Muscle layer of duodenum (tissue), 2 donors: Measurements from ENCODE around the gene SPOCK1.

Experiments used
- H3K27ac ChIP-seq: one replicate; pipeline ENCODE4 v1.7.0; 2013; ENCODE audit warnings: mild to moderate bottlenecking, low read length
- H3K27me3 ChIP-seq: one replicate; pipeline ENCODE4 v1.7.0; 2013; ENCODE audit warnings: low read depth, mild to moderate bottlenecking, control low read depth, low read length
- H3K36me3 ChIP-seq, 2 donors: one replicate each; pipeline ENCODE4 v1.7.0; 2013; ENCODE audit warnings: low read length in 2 of 2, control low read depth in 1 of 2, mild to moderate bottlenecking in 1 of 2; ENCODE audit not compliant: insufficient read depth in 2 of 2, control insufficient read depth in 1 of 2
- H3K4me1 ChIP-seq, 2 donors: one replicate each; pipeline ENCODE4 v1.7.0; 2013; ENCODE audit warnings: low read length in 2 of 2, mild to moderate bottlenecking in 2 of 2, control low read depth in 1 of 2, moderate library complexity in 1 of 2; ENCODE audit not compliant: insufficient read depth in 2 of 2, control insufficient read depth in 1 of 2
- H3K4me3 ChIP-seq, 2 donors: one replicate each; pipeline ENCODE4 v1.7.0; 2013; ENCODE audit warnings: low read length in 2 of 2, low read depth in 1 of 2, mild to moderate bottlenecking in 1 of 2
- H3K9me3 ChIP-seq, 2 donors: one replicate each; pipeline ENCODE4 v1.7.0; 2013; ENCODE audit warnings: low read length in 2 of 2, control low read depth in 1 of 2, mild to moderate bottlenecking in 1 of 2; ENCODE audit not compliant: control insufficient read depth in 1 of 2
- donor health status: healthy.

The SPOCK1 gene

DNA sequence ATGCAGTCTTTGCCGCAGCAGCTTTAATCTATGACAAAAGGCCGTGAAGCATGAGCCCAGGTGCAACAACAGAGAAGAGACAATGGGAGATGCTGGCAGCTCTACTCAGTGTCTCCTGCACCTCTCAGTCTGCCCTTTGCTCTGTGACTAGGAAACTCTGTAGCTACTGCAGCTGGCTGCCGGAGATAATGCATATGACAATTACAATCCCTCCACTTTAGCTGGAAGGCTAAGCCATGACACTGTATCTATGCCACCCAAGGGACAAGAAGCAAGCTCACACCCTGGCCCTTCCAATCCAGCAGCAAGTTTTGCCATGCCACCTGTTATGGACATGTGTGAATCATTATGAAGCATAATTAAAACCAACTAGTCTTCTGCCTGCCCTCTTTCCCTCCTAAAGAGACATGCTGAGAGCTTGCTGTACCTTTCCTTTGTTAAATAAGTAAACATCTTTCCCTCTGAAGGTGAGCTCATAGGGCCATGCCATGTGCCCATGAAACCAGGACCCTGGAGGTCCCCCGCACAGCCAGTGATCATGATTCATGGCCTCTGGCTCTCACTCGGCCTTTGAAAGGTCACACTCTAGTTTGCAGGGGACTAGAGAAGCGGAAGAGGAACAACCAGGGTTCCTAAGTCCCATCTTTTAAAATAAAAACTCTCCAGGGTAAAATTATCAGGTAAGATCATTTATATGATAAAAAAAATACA lies 219.4 kb downstream of the SPOCK1 start:
- Histone ChIP-seq H3K36me3 (no peaks in the 10 kb centered on the region), H3K4me1 (no peaks in the 10 kb centered on the region), H3K27me3 (no peaks in the 10 kb centered on the region), H3K27ac (no peak overlapping the region), H3K9me3 (no peaks in the 10 kb centered on the region), H3K4me3 (no peak overlapping the region)

DNA sequence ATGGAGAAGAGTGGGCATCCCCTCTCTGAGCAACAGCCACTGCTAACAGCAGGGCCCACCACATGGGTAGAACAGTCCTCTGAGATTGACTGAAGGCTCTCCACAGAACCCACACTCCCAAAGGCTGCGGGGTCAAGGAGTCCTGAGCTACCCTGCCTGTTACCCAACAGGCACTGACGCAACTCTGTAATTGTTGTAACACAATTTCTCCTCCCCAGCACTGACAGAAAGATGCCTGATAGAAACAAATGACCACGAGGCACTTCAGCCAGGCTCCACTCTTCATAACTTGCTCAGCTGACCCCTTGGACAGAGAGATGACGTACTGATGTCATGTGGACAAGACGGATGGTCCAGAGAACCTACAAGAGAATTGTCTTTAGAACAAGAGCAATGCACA lies 220.7 kb downstream of the SPOCK1 start:
- Histone ChIP-seq H3K27ac (no peak overlapping the region), H3K27me3 (no peaks in the 10 kb centered on the region), H3K36me3 (no peaks in the 10 kb centered on the region)

DNA sequence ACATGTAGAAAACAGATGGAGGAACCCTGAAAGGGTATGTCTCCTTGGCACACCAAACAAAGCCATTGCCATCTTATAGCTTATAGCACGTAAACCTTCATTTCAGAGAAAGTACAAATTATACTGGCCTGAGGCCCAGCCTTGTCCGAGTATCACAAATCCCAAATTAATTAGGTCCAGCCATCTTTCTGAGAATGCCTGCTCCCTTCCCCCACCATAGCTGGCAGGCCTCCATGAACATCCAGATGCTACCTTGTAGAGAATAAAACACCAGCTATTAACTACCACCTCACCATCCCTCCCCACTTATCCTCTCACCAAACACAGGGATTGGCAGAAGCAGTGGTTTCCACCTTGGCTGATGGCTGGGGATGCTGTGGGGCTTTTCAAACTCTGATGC lies 224.0 kb downstream of the SPOCK1 start:
- H3K36me3 ChIP-seq = no peaks in the 10 kb centered on the region
- H3K4me1 ChIP-seq = no peaks in the 10 kb centered on the region
- H3K4me3 ChIP-seq = no peak overlapping the region
- H3K27ac ChIP-seq = no peak overlapping the region
- H3K9me3 ChIP-seq = no peaks in the 10 kb centered on the region
- no peaks in the 10 kb centered on the region for H3K27me3 ChIP-seq

More for the DNA sequence above, 220.7 kb downstream of the SPOCK1 start:
- no peaks in the 10 kb centered on the region for H3K4me1 ChIP-seq
- H3K4me3 ChIP-seq = no peak overlapping the region
- no peaks in the 10 kb centered on the region for H3K9me3 ChIP-seq

- Histone ChIP-seq H3K36me3 (no peaks in the 10 kb centered on the region), H3K27me3 (no peaks in the 10 kb centered on the region), H3K27ac (no peak overlapping the region), H3K9me3 (no peaks in the 10 kb centered on the region), H3K4me1 (no peaks in the 10 kb centered on the region), H3K4me3 (no peak overlapping the region)
Measured at GRCh38 chr5:137273511-137273910, 225.6 kb downstream of the SPOCK1 start.

DNA sequence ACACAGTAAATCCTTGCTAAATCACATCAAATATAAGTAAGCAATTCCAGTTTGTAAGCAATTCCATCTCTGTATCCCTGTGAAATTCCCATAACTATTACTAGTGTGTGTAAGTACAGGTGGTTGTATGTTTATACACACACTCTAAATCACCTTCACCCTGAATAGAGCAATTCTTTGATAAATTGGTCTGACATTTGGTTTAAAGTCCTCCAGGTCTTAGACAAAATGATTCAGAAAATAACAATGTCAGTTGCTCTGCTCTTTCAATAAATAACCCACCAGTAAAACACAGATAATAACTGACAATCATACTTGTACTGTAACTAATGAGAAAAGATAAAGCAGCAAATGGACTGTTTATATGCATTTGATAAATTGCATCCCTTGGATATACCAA lies 226.3 kb downstream of the SPOCK1 start:
- Histone ChIP-seq H3K27ac (no peak overlapping the region), H3K27me3 (no peaks in the 10 kb centered on the region), H3K4me1 (no peaks in the 10 kb centered on the region)

GRCh38 chr5:137269946-137270345 lies 229.2 kb downstream of the SPOCK1 start:
- Histone ChIP-seq H3K4me1 (no peaks in the 10 kb centered on the region), H3K27ac (no peak overlapping the region), H3K36me3 (no peaks in the 10 kb centered on the region), H3K4me3 (no peak overlapping the region), H3K27me3 (no peaks in the 10 kb centered on the region), H3K9me3 (no peaks in the 10 kb centered on the region)

More for the DNA sequence above, 226.3 kb downstream of the SPOCK1 start:
- Histone ChIP-seq H3K9me3 (no peaks in the 10 kb centered on the region), H3K4me3 (no peak overlapping the region), H3K36me3 (no peaks in the 10 kb centered on the region)

GRCh38 chr5:137269274-137269673 lies 229.9 kb downstream of the SPOCK1 start:
- H3K27me3 ChIP-seq = no peaks in the 10 kb centered on the region
- H3K9me3 ChIP-seq = no peaks in the 10 kb centered on the region
- H3K36me3 ChIP-seq = no peaks in the 10 kb centered on the region
- H3K4me3 ChIP-seq = no peak overlapping the region
- H3K4me1 ChIP-seq = no peaks in the 10 kb centered on the region
- H3K27ac ChIP-seq = no peak overlapping the region

DNA sequence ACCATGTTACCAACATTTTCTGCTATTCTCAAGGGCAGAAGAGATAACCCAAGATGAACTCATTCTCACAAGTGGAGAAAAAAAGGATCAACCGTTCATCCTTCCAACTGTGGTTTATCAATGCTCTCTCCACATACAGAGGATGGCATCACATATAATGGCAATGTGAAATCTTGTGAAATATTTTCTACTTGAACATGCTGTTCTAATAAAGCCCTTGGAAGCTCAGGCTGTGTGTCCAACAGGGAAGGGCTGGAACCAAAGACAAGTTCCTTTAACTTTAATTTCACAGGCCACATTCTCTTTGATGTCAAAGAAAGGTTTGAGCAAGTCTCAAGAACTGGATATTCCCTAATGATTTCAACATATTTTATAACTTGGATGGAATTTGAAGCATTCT lies 230.5 kb downstream of the SPOCK1 start:
- Histone ChIP-seq H3K9me3 (no peaks in the 10 kb centered on the region), H3K27ac (no peak overlapping the region), H3K4me3 (no peak overlapping the region), H3K4me1 (no peaks in the 10 kb centered on the region), H3K36me3 (no peaks in the 10 kb centered on the region), H3K27me3 (no peaks in the 10 kb centered on the region)

- H3K36me3 ChIP-seq = no peaks in the 10 kb centered on the region
- H3K27ac ChIP-seq = no peak overlapping the region
- no peaks in the 10 kb centered on the region for H3K9me3 ChIP-seq
- no peaks in the 10 kb centered on the region for H3K4me1 ChIP-seq
- H3K4me3 ChIP-seq = no peak overlapping the region
- H3K27me3 ChIP-seq = no peaks in the 10 kb centered on the region
Measured at GRCh38 chr5:137266186-137266585, 232.9 kb downstream of the SPOCK1 start.

- Histone ChIP-seq H3K27me3 (no peaks in the 10 kb centered on the region), H3K4me1 (no peaks in the 10 kb centered on the region), H3K9me3 (no peaks in the 10 kb centered on the region), H3K4me3 (no peak overlapping the region), H3K36me3 (no peaks in the 10 kb centered on the region), H3K27ac (no peak overlapping the region)
Measured at GRCh38 chr5:137265457-137265856, 233.7 kb downstream of the SPOCK1 start.

DNA sequence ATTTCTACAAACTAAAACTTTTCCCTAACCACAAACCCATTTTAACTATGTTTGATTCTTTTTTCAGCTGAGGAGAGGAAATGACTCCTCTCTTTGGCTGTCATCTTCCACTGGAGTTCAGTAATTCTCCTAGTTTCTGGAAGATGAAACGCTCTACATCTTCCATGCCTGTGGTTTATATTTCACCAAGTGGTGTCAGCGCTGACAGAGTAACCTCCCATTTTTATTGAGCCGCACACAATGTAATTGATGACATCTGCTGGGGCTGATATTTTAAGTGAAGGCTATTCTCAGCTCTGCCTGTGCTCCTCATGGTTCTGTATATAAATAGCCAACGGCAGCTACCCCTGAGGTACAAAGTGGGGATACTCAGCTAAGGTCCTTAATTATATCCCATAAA lies 234.6 kb downstream of the SPOCK1 start:
- Histone ChIP-seq H3K27ac (no peak overlapping the region), H3K4me1 (no peaks in the 10 kb centered on the region), H3K36me3 (no peaks in the 10 kb centered on the region), H3K4me3 (no peak overlapping the region), H3K27me3 (no peaks in the 10 kb centered on the region), H3K9me3 (no peaks in the 10 kb centered on the region)

- Histone ChIP-seq H3K9me3 (no peaks in the 10 kb centered on the region), H3K27me3 (no peaks in the 10 kb centered on the region), H3K27ac (no peak overlapping the region), H3K4me1 (no peaks in the 10 kb centered on the region), H3K36me3 (no peaks in the 10 kb centered on the region), H3K4me3 (no peak overlapping the region)
Measured at GRCh38 chr5:137264041-137264440, 235.1 kb downstream of the SPOCK1 start.
